Astrocyte (in vitro differentiated cells and primary cell): ENCODE measurements around the gene KLHDC8A. TPM values are rescaled to one million over a fixed set of nuclear protein-coding genes. Genes with fewer than 3 reads are reported as not detected.
A peak's percentile ranks its signal among the peaks of the same experiment; 100 is the strongest.

ENCODE experiments used
- DNase-seq: peaks from one replicate; pipeline ENCODE4 v3.0.0-alpha.2; 2010; ENCODE audit warnings: low read depth
- FAIRE-seq: peaks from 2 replicates; lab custom pipeline; 2011; peaks lifted over from hg19 to GRCh38; lab: Jason Lieb, UNC
- H2AFZ ChIP-seq: 2 replicates; pipeline ENCODE4 v1.6.0; 2012; ENCODE audit warnings: low read depth, low read length, inconsistent platforms
- H3K27ac ChIP-seq: 2 replicates; pipeline ENCODE4 v1.5.1; 2011; ENCODE audit warnings: low read depth, low read length, inconsistent platforms
- H3K27me3 ChIP-seq: 2 replicates; pipeline ENCODE4 v1.6.0; 2011; ENCODE audit warnings: low read length, inconsistent platforms; ENCODE audit not compliant: insufficient read depth
- H3K36me3 ChIP-seq: 2 replicates; pipeline ENCODE4 v1.5.1; 2011; ENCODE audit warnings: low read length, inconsistent platforms; ENCODE audit not compliant: insufficient read depth
- H3K4me1 ChIP-seq: 2 replicates; pipeline ENCODE4 v1.5.1; 2011; ENCODE audit warnings: low read length, inconsistent platforms; ENCODE audit not compliant: insufficient read depth
- H3K4me2 ChIP-seq: 2 replicates; pipeline ENCODE4 v1.6.0; 2012; ENCODE audit warnings: low read length, inconsistent platforms
- H3K4me3 ChIP-seq: 2 replicates; pipeline ENCODE4 v1.5.1; 2011; ENCODE audit warnings: low read depth, mild to moderate bottlenecking, low read length, inconsistent platforms; ENCODE audit not compliant: insufficient read depth
- H3K79me2 ChIP-seq: 2 replicates; pipeline ENCODE4 v1.6.0; 2012; ENCODE audit warnings: mild to moderate bottlenecking, low read length, inconsistent platforms; ENCODE audit not compliant: insufficient read depth
- H3K9ac ChIP-seq: 2 replicates; pipeline ENCODE4 v1.6.0; 2012; ENCODE audit warnings: mild to moderate bottlenecking, low read length, inconsistent platforms
- H3K9me3 ChIP-seq: 2 replicates; pipeline ENCODE4 v1.5.1; 2012; ENCODE audit warnings: low read depth, mild to moderate bottlenecking, low read length, inconsistent platforms; ENCODE audit not compliant: insufficient read depth
- H4K20me1 ChIP-seq: 2 replicates; pipeline ENCODE4 v1.6.0; 2012; ENCODE audit warnings: low read length, inconsistent platforms; ENCODE audit not compliant: insufficient read depth
- H3K27ac Mint-ChIP-seq: one replicate; pipeline ENCODE4 v1.8.0; 2021; ENCODE audit warnings: mild to moderate bottlenecking, mixed read lengths; ENCODE audit not compliant: unreplicated experiment
- H3K27me3 Mint-ChIP-seq: one replicate; pipeline ENCODE4 v1.8.0; 2021; ENCODE audit warnings: low read depth, mixed read lengths; ENCODE audit not compliant: unreplicated experiment
- H3K36me3 Mint-ChIP-seq: one replicate; pipeline ENCODE4 v1.8.0; 2021; ENCODE audit warnings: low read depth, mixed read lengths; ENCODE audit not compliant: unreplicated experiment
- H3K4me1 Mint-ChIP-seq: one replicate; pipeline ENCODE4 v1.8.0; 2021; ENCODE audit warnings: low read depth, mixed read lengths; ENCODE audit not compliant: unreplicated experiment
- H3K4me3 Mint-ChIP-seq: one replicate; pipeline ENCODE4 v1.8.0; 2021; ENCODE audit warnings: mild to moderate bottlenecking, moderate library complexity, mixed read lengths; ENCODE audit not compliant: unreplicated experiment
- H3K9me3 Mint-ChIP-seq: one replicate; pipeline ENCODE4 v1.8.0; 2021; ENCODE audit warnings: mild to moderate bottlenecking, mixed read lengths; ENCODE audit not compliant: unreplicated experiment
- CTCF ChIP-seq: IDR thresholded peaks from 2 replicates; pipeline ENCODE4 v1.5.1; 2011; ENCODE audit warnings: low read depth, mild to moderate bottlenecking, inconsistent platforms, low read length, moderate library complexity; ENCODE audit not compliant: insufficient read depth
- EZH2 ChIP-seq: IDR thresholded peaks from 2 replicates; pipeline ENCODE4 v1.6.1; 2012; ENCODE audit warnings: mild to moderate bottlenecking, low read length, inconsistent platforms; ENCODE audit not compliant: insufficient read depth
- total RNA-seq: library from RNA; stranded (reverse); gene quantifications from 2 replicates; pipeline ENCODE4 v1.2.1, GENCODE V29; 2021

The KLHDC8A gene
- total RNA-seq, 1 donor from 2014 or later, result 0.39 TPM

DNA sequence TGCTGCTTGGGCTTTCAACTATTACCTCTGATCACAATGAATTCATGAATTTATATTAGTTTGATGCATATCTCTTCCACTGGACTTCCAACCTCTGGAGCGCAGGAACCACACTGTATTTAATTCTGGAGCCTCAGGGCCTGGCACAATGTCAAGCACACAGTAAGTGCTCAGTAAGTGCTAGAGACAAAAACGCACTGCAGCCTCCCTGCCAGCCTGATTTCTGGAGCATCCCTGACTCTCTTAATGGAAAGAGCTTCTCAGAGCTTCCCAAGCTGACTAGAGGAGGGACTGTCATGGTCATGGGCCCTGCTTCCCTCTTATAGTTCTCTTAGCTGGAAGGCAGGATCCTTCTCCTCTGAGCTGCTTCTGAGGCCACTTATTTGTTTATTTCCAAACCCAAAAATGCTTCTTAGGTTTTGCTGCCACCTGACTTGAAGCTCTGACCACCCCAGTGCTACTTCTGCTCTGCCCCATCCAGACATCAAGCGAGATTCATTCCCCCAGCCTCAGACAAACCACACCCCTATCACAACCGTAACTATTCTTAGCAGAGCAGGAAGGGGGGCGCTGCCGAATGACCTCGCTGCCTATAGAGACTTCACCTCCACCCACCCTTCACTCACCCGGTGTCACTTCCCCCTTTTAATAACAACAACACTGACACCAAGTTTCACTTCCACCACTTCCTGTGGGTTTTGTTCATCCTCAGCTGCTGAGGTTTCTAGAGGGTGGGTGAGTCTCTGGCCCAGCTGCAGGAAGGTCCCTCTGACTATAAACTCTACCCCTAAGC lies 68.8 kb downstream of the KLHDC8A start:
- no peak for TF ChIP-seq EZH2
- TF ChIP-seq CTCF, result no peak
- H3K27ac ChIP-seq, result no peak overlapping the region

GRCh38 chr1:205287076-205287475 lies 69.6 kb downstream of the KLHDC8A start:
- H3K9me3 ChIP-seq, result no peaks in the 10 kb centered on the region
- H3K4me3 Mint-ChIP-seq, result no peak overlapping the region
- H3K27ac ChIP-seq, result no peak overlapping the region
- no peaks in the 10 kb centered on the region for H3K9me3 Mint-ChIP-seq
- no peaks in the 10 kb centered on the region for H3K27me3 Mint-ChIP-seq
- no peak overlapping the region for H2AFZ ChIP-seq
- H3K4me3 ChIP-seq, result no peak overlapping the region
- H3K9ac ChIP-seq, result no peak overlapping the region
- DNase-seq (no peak), FAIRE-seq (no peak)
- peaks cover 50% of the 10 kb centered on the region for H3K4me1 ChIP-seq
- H3K27ac Mint-ChIP-seq, result peak overlapping the region; percentile 41
- H3K4me2 ChIP-seq, result peak overlapping the region; percentile 77
- no peaks in the 10 kb centered on the region for H4K20me1 ChIP-seq
- no peaks in the 10 kb centered on the region for H3K27me3 ChIP-seq
- no peak for TF ChIP-seq CTCF
- no peak for TF ChIP-seq EZH2
- no peaks in the 10 kb centered on the region for H3K36me3 ChIP-seq
- H3K36me3 Mint-ChIP-seq, result no peaks in the 10 kb centered on the region
- H3K79me2 ChIP-seq, result no peaks in the 10 kb centered on the region
- peaks cover 53% of the 10 kb centered on the region for H3K4me1 Mint-ChIP-seq

More for the DNA sequence above, 68.8 kb downstream of the KLHDC8A start:
- H3K36me3 Mint-ChIP-seq, result no peaks in the 10 kb centered on the region
- Histone ChIP-seq H4K20me1 (no peaks in the 10 kb centered on the region), H3K4me3 (no peak overlapping the region), H3K9ac (no peak overlapping the region), H3K4me1 (peaks cover 50% of the 10 kb centered on the region), H3K36me3 (no peaks in the 10 kb centered on the region), H3K4me2 (peak overlapping the region; percentile 64), H3K27me3 (no peaks in the 10 kb centered on the region), H2AFZ (no peak overlapping the region), H3K79me2 (no peaks in the 10 kb centered on the region), H3K9me3 (no peaks in the 10 kb centered on the region)
- H3K27me3 Mint-ChIP-seq, result no peaks in the 10 kb centered on the region
- no peaks in the 10 kb centered on the region for H3K9me3 Mint-ChIP-seq
- no peak for FAIRE-seq
- DNase-seq, result peak; percentile 20
- H3K4me3 Mint-ChIP-seq, result peak overlapping the region; percentile 60
- H3K27ac Mint-ChIP-seq, result peak overlapping the region; percentile 73
- H3K4me1 Mint-ChIP-seq, result peaks cover 51% of the 10 kb centered on the region
